ENCODE data around the gene NEMP2.

The NEMP2 gene

DNA sequence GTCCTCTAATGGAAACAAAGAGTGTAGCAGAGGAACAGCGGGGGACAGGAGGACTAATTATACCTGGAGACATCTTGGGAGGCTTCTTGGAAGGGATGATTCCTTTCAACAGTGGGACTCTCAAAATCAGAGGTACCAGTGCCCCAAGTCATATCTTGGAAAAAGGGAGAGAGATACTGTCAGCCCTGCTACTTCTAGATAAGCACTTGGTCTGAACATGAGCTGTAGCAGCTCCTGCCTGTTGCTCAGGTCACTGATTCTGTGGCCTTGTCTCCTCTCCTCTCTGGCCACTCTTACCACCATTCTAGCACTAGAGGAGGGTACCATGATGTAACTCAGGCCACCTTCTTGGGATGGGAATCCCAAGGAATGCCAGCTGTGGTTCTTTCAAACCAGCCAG is 71.9 kb downstream of the NEMP2 start:
- no peak overlapping the region for H3K4me3 ChIP-seq (ENCODE audit: insufficient read depth, low read depth, low read length, poor library complexity, severe bottlenecking)
- DNase-seq = no peak
- H3K4me1 ChIP-seq (ENCODE audit: control insufficient read depth, insufficient read depth, low read length, poor library complexity, severe bottlenecking) = no peaks in the 10 kb centered on the region
- H3K36me3 ChIP-seq (ENCODE audit: control insufficient read depth, insufficient read depth, low read length) = peaks cover 1% of the 10 kb centered on the region
- H3K27me3 ChIP-seq (replicated peaks; ENCODE audit: control insufficient read depth, insufficient read depth, low read length, poor library complexity, severe bottlenecking) = no peaks in the 10 kb centered on the region
- H3K9me3 ChIP-seq (ENCODE audit: control insufficient read depth, low read length) = no peaks in the 10 kb centered on the region
- H3K27ac ChIP-seq (ENCODE audit: insufficient read depth, low read length, poor library complexity, severe bottlenecking) = no peak overlapping the region

DNA sequence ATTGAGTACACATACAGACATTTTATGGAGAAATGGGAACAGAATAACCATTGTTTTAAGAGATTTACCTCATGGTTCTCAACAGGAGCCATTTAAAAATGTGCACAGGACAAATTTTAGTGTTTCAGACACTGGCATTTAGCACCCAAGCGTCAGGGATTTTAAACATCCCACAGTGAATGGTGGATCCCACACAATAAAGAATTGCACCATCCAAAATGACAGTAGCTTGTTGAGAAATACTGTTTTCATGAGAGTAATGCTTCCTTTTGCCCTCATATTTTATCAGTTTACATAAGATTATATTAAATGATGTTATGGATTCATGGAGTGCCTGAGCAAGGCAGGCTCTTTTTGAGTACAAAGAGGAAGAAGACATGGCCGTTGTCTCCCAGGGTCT is 72.3 kb downstream of the NEMP2 start:
- H3K27me3 ChIP-seq (replicated peaks; ENCODE audit: control insufficient read depth, insufficient read depth, low read length, poor library complexity, severe bottlenecking) = no peaks in the 10 kb centered on the region
- peaks cover 6% of the 10 kb centered on the region for H3K36me3 ChIP-seq (ENCODE audit: control insufficient read depth, insufficient read depth, low read length)
- no peak for DNase-seq
- no peak overlapping the region for H3K4me3 ChIP-seq (ENCODE audit: insufficient read depth, low read depth, low read length, poor library complexity, severe bottlenecking)
- H3K27ac ChIP-seq (ENCODE audit: insufficient read depth, low read length, poor library complexity, severe bottlenecking) = no peak overlapping the region
- H3K9me3 ChIP-seq (ENCODE audit: control insufficient read depth, low read length) = no peaks in the 10 kb centered on the region
- no peaks in the 10 kb centered on the region for H3K4me1 ChIP-seq (ENCODE audit: control insufficient read depth, insufficient read depth, low read length, poor library complexity, severe bottlenecking)

DNA sequence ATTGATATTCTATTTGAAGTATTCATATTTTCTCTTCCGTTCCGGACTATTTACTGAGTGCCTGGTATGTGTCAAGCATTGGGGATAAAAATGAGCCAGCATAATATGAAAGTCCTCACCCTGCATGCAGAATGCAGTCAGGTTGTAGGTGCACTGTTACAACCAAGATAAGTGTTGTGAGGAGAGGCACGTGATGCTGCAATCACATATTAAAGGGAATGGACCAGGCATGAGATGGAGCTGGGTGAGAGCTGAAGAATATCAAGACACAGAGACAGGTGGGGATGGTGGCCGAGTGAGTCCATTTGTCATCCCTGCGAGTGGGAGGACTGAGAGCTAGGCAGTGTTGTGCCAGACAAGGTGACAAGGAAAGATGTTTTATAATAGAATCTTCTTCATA is 74.0 kb downstream of the NEMP2 start:
- no peak for DNase-seq
- H3K4me1 ChIP-seq (ENCODE audit: control insufficient read depth, insufficient read depth, low read length, poor library complexity, severe bottlenecking) = no peaks in the 10 kb centered on the region
- no peak overlapping the region for H3K27ac ChIP-seq (ENCODE audit: insufficient read depth, low read length, poor library complexity, severe bottlenecking)

DNA sequence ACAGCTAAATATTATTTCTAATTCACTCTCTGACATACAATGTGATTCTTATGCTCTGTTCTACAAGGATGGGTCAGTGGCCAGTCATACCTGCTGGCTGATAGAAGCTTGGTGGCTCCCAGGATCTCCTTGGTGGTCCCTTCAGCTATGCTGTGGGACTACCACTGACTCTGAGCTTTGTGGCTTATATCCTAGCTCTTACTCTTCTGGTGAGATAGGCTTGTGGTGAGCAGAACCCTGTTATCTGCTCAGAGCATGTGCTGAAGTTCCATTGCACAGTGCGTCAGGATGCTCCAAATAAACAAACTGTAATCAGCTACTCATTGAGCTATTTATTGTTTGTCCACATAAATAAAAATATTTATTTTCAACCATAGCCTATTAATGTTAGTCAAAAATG is 74.6 kb downstream of the NEMP2 start:
- Histone ChIP-seq H3K36me3 (ENCODE audit: control insufficient read depth, insufficient read depth, low read length) (peaks cover 7% of the 10 kb centered on the region), H3K4me1 (ENCODE audit: control insufficient read depth, insufficient read depth, low read length, poor library complexity, severe bottlenecking) (no peaks in the 10 kb centered on the region), H3K9me3 (ENCODE audit: control insufficient read depth, low read length) (no peaks in the 10 kb centered on the region), H3K27ac (ENCODE audit: insufficient read depth, low read length, poor library complexity, severe bottlenecking) (no peak overlapping the region), H3K4me3 (ENCODE audit: insufficient read depth, low read depth, low read length, poor library complexity, severe bottlenecking) (no peak overlapping the region), H3K27me3 (replicated peaks; ENCODE audit: control insufficient read depth, insufficient read depth, low read length, poor library complexity, severe bottlenecking) (no peaks in the 10 kb centered on the region)
- no peak for DNase-seq

More for the DNA sequence above, 74.0 kb downstream of the NEMP2 start:
- H3K4me3 ChIP-seq (ENCODE audit: insufficient read depth, low read depth, low read length, poor library complexity, severe bottlenecking) = no peak overlapping the region
- H3K27me3 ChIP-seq (replicated peaks; ENCODE audit: control insufficient read depth, insufficient read depth, low read length, poor library complexity, severe bottlenecking) = no peaks in the 10 kb centered on the region
- H3K36me3 ChIP-seq (ENCODE audit: control insufficient read depth, insufficient read depth, low read length) = peaks cover 7% of the 10 kb centered on the region
- no peaks in the 10 kb centered on the region for H3K9me3 ChIP-seq (ENCODE audit: control insufficient read depth, low read length)

DNA sequence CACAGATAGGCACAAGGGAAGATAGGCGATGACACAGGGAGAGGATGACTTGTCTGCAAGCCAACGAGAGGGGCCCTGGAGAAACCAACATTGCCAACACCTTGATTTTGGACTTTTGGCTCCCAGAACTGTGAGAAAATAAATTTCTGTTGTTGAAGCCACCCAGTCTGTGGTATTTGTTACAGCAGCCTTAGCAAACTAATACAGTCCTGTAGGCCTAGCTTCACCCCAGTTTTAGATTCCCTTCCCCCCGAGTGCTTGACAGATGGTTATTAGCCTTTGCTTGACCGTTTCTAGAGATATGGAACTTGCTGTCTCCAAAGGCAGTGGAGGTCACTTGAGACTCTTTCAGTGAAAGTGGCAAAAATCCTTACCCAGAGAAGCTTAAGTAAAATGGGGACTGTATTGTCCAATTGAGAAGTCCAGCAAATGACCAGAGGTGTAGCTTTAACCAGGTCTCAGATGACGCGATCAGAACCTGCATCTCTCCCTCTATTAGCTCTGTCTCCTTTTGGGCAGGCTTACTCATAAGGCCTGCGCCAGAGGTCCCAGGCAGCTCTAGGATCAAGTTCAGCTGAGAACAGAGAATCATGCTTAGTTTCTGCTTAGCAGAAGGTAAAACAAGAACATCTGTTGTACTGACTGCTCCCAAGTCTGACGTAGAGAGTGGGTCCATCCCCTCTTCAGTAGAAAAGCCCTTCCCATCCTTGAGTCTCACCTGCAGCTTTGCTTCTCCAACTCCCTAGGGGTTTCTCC is 76.0 kb downstream of the NEMP2 start:
- Histone ChIP-seq H3K9me3 (ENCODE audit: control insufficient read depth, low read length) (no peaks in the 10 kb centered on the region), H3K27me3 (replicated peaks; ENCODE audit: control insufficient read depth, insufficient read depth, low read length, poor library complexity, severe bottlenecking) (no peaks in the 10 kb centered on the region), H3K27ac (ENCODE audit: insufficient read depth, low read length, poor library complexity, severe bottlenecking) (no peak overlapping the region), H3K4me1 (ENCODE audit: control insufficient read depth, insufficient read depth, low read length, poor library complexity, severe bottlenecking) (no peaks in the 10 kb centered on the region), H3K36me3 (ENCODE audit: control insufficient read depth, insufficient read depth, low read length) (peaks cover 12% of the 10 kb centered on the region), H3K4me3 (ENCODE audit: insufficient read depth, low read depth, low read length, poor library complexity, severe bottlenecking) (no peak overlapping the region)
- DNase-seq = no peak

DNA sequence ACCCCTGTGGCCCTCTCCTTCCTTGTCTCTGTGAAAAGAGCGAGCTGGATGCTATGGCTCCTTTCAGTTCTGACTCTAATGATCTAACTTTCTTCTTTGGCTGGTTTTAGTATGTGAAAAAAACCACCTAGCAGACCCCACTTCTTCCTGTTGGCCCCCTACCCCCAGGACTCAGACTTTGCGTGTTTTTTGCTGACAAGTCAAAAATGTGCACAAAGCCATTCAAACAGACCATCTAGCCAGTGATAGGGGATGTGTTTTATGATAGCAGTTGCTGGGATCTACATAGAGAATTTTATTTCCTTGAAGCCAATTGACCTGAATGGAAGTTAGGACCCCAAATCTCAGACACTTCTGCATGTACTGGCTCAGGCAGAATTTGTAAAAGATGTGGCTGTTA is 77.3 kb downstream of the NEMP2 start:
- peaks cover 12% of the 10 kb centered on the region for H3K36me3 ChIP-seq (ENCODE audit: control insufficient read depth, insufficient read depth, low read length)
- no peak overlapping the region for H3K4me3 ChIP-seq (ENCODE audit: insufficient read depth, low read depth, low read length, poor library complexity, severe bottlenecking)
- H3K27me3 ChIP-seq (replicated peaks; ENCODE audit: control insufficient read depth, insufficient read depth, low read length, poor library complexity, severe bottlenecking) = no peaks in the 10 kb centered on the region
- no peaks in the 10 kb centered on the region for H3K9me3 ChIP-seq (ENCODE audit: control insufficient read depth, low read length)
- no peaks in the 10 kb centered on the region for H3K4me1 ChIP-seq (ENCODE audit: control insufficient read depth, insufficient read depth, low read length, poor library complexity, severe bottlenecking)
- no peak for DNase-seq
- no peak overlapping the region for H3K27ac ChIP-seq (ENCODE audit: insufficient read depth, low read length, poor library complexity, severe bottlenecking)

DNA sequence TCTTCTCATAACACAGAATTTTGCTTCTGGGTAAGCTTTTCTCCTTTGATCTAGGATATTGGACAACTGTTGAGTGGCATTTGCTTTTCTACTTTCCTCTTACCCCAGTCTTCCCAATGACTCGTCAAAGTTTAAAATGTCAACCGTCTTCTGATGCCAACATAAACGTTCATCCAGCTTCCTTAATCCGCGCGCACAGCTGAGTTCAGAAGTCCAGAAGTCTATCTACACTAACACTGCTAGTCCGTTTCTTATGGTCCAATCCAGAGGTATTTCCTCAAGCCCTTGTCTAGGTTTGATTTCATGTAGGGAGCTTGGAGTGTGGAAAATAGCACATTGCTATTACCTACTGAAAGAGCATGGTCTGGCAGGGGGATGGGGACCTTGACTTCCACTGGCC is 77.7 kb downstream of the NEMP2 start:
- Histone ChIP-seq H3K27ac (ENCODE audit: insufficient read depth, low read length, poor library complexity, severe bottlenecking) (no peak overlapping the region), H3K36me3 (ENCODE audit: control insufficient read depth, insufficient read depth, low read length) (peaks cover 12% of the 10 kb centered on the region), H3K27me3 (replicated peaks; ENCODE audit: control insufficient read depth, insufficient read depth, low read length, poor library complexity, severe bottlenecking) (no peaks in the 10 kb centered on the region), H3K4me3 (ENCODE audit: insufficient read depth, low read depth, low read length, poor library complexity, severe bottlenecking) (no peak overlapping the region), H3K9me3 (ENCODE audit: control insufficient read depth, low read length) (no peaks in the 10 kb centered on the region), H3K4me1 (ENCODE audit: control insufficient read depth, insufficient read depth, low read length, poor library complexity, severe bottlenecking) (no peaks in the 10 kb centered on the region)
- no peak for DNase-seq

DNA sequence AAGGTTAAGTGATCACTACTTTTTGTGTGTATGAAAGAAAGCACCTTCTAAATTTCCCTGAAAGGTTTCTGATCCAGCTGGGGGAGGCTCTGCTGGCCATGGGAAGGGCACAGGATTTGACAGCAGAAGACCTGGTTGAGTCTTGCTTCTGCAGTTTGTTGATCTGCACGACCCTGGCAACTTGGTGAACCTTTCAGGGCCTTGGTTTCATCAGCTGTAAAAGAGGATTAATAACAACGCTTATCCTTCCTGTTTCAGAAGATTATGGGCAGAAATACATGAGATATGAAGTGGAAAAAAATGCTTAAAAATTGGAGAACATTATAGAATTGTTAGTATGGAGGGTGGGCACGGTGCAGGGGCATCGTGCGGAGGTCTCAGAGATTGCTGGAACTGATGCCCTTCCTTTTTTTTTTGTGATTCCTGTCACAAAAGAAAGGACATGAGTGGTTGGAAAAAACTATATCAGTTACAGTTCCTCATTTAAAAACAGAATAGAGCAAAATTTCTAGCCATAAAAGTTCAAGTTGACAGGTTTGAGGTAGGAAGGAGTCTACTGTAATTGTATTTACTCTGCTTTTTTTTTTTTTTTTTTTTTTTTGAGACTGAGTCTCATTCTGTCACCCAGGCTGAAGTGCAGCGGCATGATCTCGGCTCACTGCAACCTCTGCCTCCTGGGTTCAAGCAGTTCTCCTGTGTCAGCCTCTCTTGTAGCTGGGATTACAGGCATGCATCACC is 79.0 kb downstream of the NEMP2 start:
- no peak overlapping the region for H3K4me3 ChIP-seq (ENCODE audit: insufficient read depth, low read depth, low read length, poor library complexity, severe bottlenecking)
- peaks cover 12% of the 10 kb centered on the region for H3K36me3 ChIP-seq (ENCODE audit: control insufficient read depth, insufficient read depth, low read length)
- H3K4me1 ChIP-seq (ENCODE audit: control insufficient read depth, insufficient read depth, low read length, poor library complexity, severe bottlenecking) = no peaks in the 10 kb centered on the region
- no peaks in the 10 kb centered on the region for H3K9me3 ChIP-seq (ENCODE audit: control insufficient read depth, low read length)
- no peak overlapping the region for H3K27ac ChIP-seq (ENCODE audit: insufficient read depth, low read length, poor library complexity, severe bottlenecking)
- no peak for DNase-seq
- no peaks in the 10 kb centered on the region for H3K27me3 ChIP-seq (replicated peaks; ENCODE audit: control insufficient read depth, insufficient read depth, low read length, poor library complexity, severe bottlenecking)

DNA sequence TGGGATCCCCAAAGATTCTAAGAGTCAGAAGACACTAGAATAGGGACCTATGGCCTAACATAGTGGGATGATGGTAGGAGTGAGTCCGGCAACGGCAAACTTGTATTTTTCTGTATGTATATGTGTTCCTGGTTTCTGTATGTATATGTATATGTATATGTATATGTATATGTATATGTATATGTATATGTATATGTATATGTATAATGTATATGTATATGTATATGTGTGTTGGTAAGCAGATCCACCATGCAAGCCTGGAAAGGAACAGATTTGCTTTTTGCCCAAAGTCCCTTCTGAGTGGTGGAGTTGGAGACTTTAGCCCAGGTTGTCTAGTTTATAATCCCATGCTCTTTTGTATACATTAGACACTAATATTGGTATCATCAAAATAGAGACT is 79.7 kb downstream of the NEMP2 start:
- H3K4me1 ChIP-seq (ENCODE audit: control insufficient read depth, insufficient read depth, low read length, poor library complexity, severe bottlenecking) = no peaks in the 10 kb centered on the region
- DNase-seq = no peak
- no peak overlapping the region for H3K27ac ChIP-seq (ENCODE audit: insufficient read depth, low read length, poor library complexity, severe bottlenecking)
- H3K9me3 ChIP-seq (ENCODE audit: control insufficient read depth, low read length) = no peaks in the 10 kb centered on the region
- no peak overlapping the region for H3K4me3 ChIP-seq (ENCODE audit: insufficient read depth, low read depth, low read length, poor library complexity, severe bottlenecking)
- no peaks in the 10 kb centered on the region for H3K27me3 ChIP-seq (replicated peaks; ENCODE audit: control insufficient read depth, insufficient read depth, low read length, poor library complexity, severe bottlenecking)
- H3K36me3 ChIP-seq (ENCODE audit: control insufficient read depth, insufficient read depth, low read length) = peaks cover 12% of the 10 kb centered on the region
